B cell (primary cell): ENCODE results near the gene ESR1. TPM values are rescaled to one million over a fixed set of nuclear protein-coding genes. Genes with fewer than 3 reads are reported as not detected.
"Not testable (repeated sequence)": the region's sequence is repeated elsewhere in the genome, so short reads cannot be mapped to it uniquely, and the experiment has no call there.

Source experiments
- ATAC-seq: fragments of 200-7000 bp; cut with Tn5 transposase; one replicate; pipeline ENCODE4 v1.10.0; 2021; ENCODE audit warnings: low read depth, mild to moderate bottlenecking, moderate number of reproducible peaks, moderate library complexity
- CTCF ChIA-PET: fragments of 350-600 bp; sonication (Branson Sonifier 250); formaldehyde crosslinking; loops from one replicate; lab custom pipeline; 2021; ENCODE audit warnings: antibody characterized with exemption, inconsistent platforms; lab: Charles Lee
- POLR2A ChIA-PET: fragments of 350-600 bp; sonication (Branson Sonifier 250); formaldehyde crosslinking; loops from one replicate; lab custom pipeline; 2021; ENCODE audit warnings: antibody characterized with exemption; lab: Charles Lee
- DNase-seq: peaks from one replicate; pipeline ENCODE4 v3.0.0; 2013
- H2AFZ ChIP-seq: 2 replicates; pipeline ENCODE4 v1.6.1; 2012; ENCODE audit warnings: mild to moderate bottlenecking, low read depth, low read length; ENCODE audit not compliant: insufficient read depth, poor library complexity, severe bottlenecking
- H3K27ac ChIP-seq, 2 donors: 1 replicate in 1 of 2; 2 replicates in 1 of 2; pipeline ENCODE4 v1.5.1; 2012 to 2013; ENCODE audit warnings: low read length in 2 of 2, mild to moderate bottlenecking in 2 of 2, moderate library complexity in 1 of 2
- H3K27me3 ChIP-seq, 4 experiments: fragments of 200-600 bp in 1 of 4; sonication (generic) in 1 of 4; replicated peaks in 1 of 4; 1 replicate in 2 of 4; 2 replicates in 2 of 4; pipeline versions ENCODE4 v1.6.1 to v1.7.0; 2013 to 2016; ENCODE audit warnings: low read length in 3 of 4, mild to moderate bottlenecking in 2 of 4, mixed read lengths in 1 of 4, moderate library complexity in 1 of 4; ENCODE audit not compliant: insufficient read depth in 4 of 4, control insufficient read depth in 3 of 4; ENCODE audit errors: control extremely low read depth in 1 of 4
- H3K36me3 ChIP-seq, 2 experiments: replicated peaks in 1 of 2; 1 replicate in 1 of 2; 2 replicates in 1 of 2; pipeline versions ENCODE4 v1.6.1 to v1.7.1; 2013; ENCODE audit warnings: low read length in 1 of 2; ENCODE audit not compliant: insufficient read depth in 2 of 2, control insufficient read depth in 1 of 2; ENCODE audit errors: control extremely low read depth in 1 of 2, extremely low read depth in 1 of 2
- H3K4me1 ChIP-seq, 2 donors: fragments of 200-600 bp in 1 of 2; sonication (generic) in 1 of 2; 1 replicate in 1 of 2; 2 replicates in 1 of 2; pipeline versions ENCODE4 v1.5.1 to v1.6.1; 2013 to 2017; ENCODE audit warnings: low read length in 2 of 2; ENCODE audit not compliant: control insufficient read depth in 2 of 2, insufficient read depth in 2 of 2
- H3K4me2 ChIP-seq: replicated peaks from 2 replicates; pipeline ENCODE3; 2012; ENCODE audit warnings: mild to moderate bottlenecking, low read depth, low read length; ENCODE audit not compliant: poor library complexity, severe bottlenecking
- H3K4me3 ChIP-seq, 5 experiments: fragments of 200-600 bp in 1 of 5; sonication (generic) in 1 of 5; 1 replicate in 3 of 5; 2 replicates in 2 of 5; pipeline versions ENCODE4 v1.5.1 to v1.7.0; 2011 to 2016; ENCODE audit warnings: low read length in 4 of 5, mild to moderate bottlenecking in 4 of 5, low read depth in 2 of 5, control low read depth in 1 of 5, moderate library complexity in 1 of 5; ENCODE audit not compliant: insufficient read depth in 1 of 5; ENCODE audit errors: control extremely low read depth in 1 of 5, extremely low read depth in 1 of 5
- H3K79me2 ChIP-seq: fragments of 200-600 bp; sonication (generic); one replicate; pipeline ENCODE4 v1.6.0; 2016; ENCODE audit warnings: low read length; ENCODE audit not compliant: control insufficient read depth, insufficient read depth
- H3K9ac ChIP-seq: fragments of 200-600 bp; sonication (generic); 2 replicates; pipeline ENCODE4 v1.6.1; 2017; ENCODE audit warnings: mild to moderate bottlenecking, low read length, moderate library complexity
- H3K9me3 ChIP-seq, 3 donors: one replicate each; pipeline versions ENCODE4 v1.6.1 to v1.7.1; 2013; ENCODE audit warnings: low read length in 2 of 3; ENCODE audit not compliant: control insufficient read depth in 2 of 3, insufficient read depth in 1 of 3; ENCODE audit errors: control extremely low read depth in 1 of 3
- H4K20me1 ChIP-seq: 2 replicates; pipeline ENCODE4 v1.6.0; 2012; ENCODE audit warnings: mild to moderate bottlenecking, low read length; ENCODE audit not compliant: insufficient read depth, control insufficient read depth, poor library complexity, severe bottlenecking
- H3K27ac Mint-ChIP-seq: one replicate; pipeline ENCODE4 v1.8.0; 2021; ENCODE audit warnings: mixed read lengths
- H3K27me3 Mint-ChIP-seq: one replicate; pipeline ENCODE4 v1.8.0; 2021; ENCODE audit warnings: mixed read lengths
- H3K4me1 Mint-ChIP-seq: one replicate; pipeline ENCODE4 v1.8.0; 2021; ENCODE audit warnings: mixed read lengths
- H3K4me3 Mint-ChIP-seq: one replicate; pipeline ENCODE4 v1.8.0; 2021; ENCODE audit warnings: mixed read lengths
- H3K9me3 Mint-ChIP-seq: one replicate; pipeline ENCODE4 v1.8.0; 2022; ENCODE audit warnings: mixed read lengths; ENCODE audit not compliant: insufficient read depth
- CTCF ChIP-seq: fragments of 200-600 bp; IDR thresholded peaks from one replicate; pipeline ENCODE4 v1.8.0; 2022; ENCODE audit warnings: antibody characterized with exemption, mild to moderate bottlenecking
- EZH2 ChIP-seq: IDR thresholded peaks from 2 replicates; pipeline ENCODE4 v1.6.1; 2012; ENCODE audit warnings: borderline replicate concordance, low read depth, mild to moderate bottlenecking, moderate library complexity, low read length; ENCODE audit not compliant: insufficient read depth, poor library complexity, severe bottlenecking
- WGBS: methylation state at CpG from one replicate; pipeline ENCODE4 v1.1.5; 2013; ENCODE audit warnings: missing lambda C conversion rate; ENCODE audit not compliant: insufficient coverage; 5-methylcytosine and 5-hydroxymethylcytosine counted together
- intact Hi-C: fragments of 100-400 bp; cut with micrococcal nuclease; formaldehyde crosslinking; loops from one replicate; pipeline ENCODE4 v1.10.0; 2022
- polyA plus RNA-seq: library from polyadenylated mRNA; depleted of rRNA; stranded (reverse); fragments of >200 nt; gene quantifications from 2 replicates; pipeline ENCODE4 v1.2.3, GENCODE V29; 2012
- total RNA-seq, 2 donors: library from RNA; stranded (reverse); fragments of 120-200 nt in 1 of 2; gene quantifications; 1 replicate in 1 of 2; 2 replicates in 1 of 2; pipeline versions ENCODE4 v1.2.3 to v1.2.4, GENCODE V29; 2013 to 2022

ESR1 gene
- total and polyA plus RNA-seq, 2 donors (not counting 1 experiment from before 2014, with no cell fraction given): 0.46 to 5.9 TPM

- no peak overlapping the region for H3K9ac ChIP-seq
- ATAC-seq (no peak), DNase-seq (no peak)
- no peak overlapping the region for H3K27ac Mint-ChIP-seq
- no peaks in the 10 kb centered on the region for H3K79me2 ChIP-seq
- H2AFZ ChIP-seq: no peak overlapping the region
- no peak overlapping the region for H3K4me3 ChIP-seq
- no peak overlapping the region for H3K27ac ChIP-seq
- no peak overlapping the region for H3K4me3 Mint-ChIP-seq
- peaks cover 7% of the 10 kb centered on the region for H3K4me1 Mint-ChIP-seq
- ChIA-PET POLR2A (no interaction called here), CTCF (interaction anchor here (1.0 kb wide), 1 partner anchor 10 kb away, joined by 3 read pairs; no protein-coding TSS in a partner anchor)
- no peaks in the 10 kb centered on the region for H3K36me3 ChIP-seq
- no peak overlapping the region for H3K4me2 ChIP-seq
- no peaks in the 10 kb centered on the region for H3K9me3 ChIP-seq
- H3K27me3 ChIP-seq: no peaks in the 10 kb centered on the region
- intact Hi-C loops: no loop called here
- H4K20me1 ChIP-seq: no peaks in the 10 kb centered on the region
- no peaks in the 10 kb centered on the region for H3K4me1 ChIP-seq
- H3K9me3 Mint-ChIP-seq: peaks cover 4% of the 10 kb centered on the region
- no peak for TF ChIP-seq CTCF
- no peak for TF ChIP-seq EZH2
- WGBS: no CpG with 5 or more reads among the region's 3 CpGs
- no peaks in the 10 kb centered on the region for H3K27me3 Mint-ChIP-seq
These were observed 55.0 kb downstream of the ESR1 start for GRCh38 chr6:151862461-151862860.

DNA sequence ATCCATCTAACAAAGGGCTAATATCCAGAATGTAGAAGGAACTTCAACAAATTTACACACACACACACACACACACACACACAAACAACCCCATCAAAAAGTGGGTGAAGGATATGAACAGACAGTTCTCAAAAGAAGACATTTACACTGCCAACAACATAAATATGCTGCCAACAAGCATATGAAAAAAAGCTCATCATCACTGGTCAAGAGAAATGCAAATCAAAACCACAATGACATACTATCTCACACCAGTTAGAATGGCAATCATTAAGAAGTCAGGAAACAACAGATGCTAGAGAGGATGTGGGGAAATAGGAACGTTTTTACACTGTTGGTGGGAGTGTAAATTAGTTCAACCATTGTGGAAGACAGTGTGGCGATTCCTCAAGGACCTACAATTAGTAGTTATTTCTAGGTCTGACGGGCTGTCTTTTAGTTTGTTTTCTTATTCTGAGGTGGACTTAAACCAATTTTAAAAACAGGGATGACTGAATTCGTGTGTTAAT lies 59.9 kb downstream of the ESR1 start:
- CTCF ChIA-PET, H2AFZ ChIP-seq, H3K4me3 ChIP-seq, H3K27ac ChIP-seq, H3K9ac ChIP-seq, H3K4me3 Mint-ChIP-seq, H3K4me2 ChIP-seq, POLR2A ChIA-PET, H3K36me3 ChIP-seq, H3K79me2 ChIP-seq, H3K4me1 Mint-ChIP-seq, H3K27me3 Mint-ChIP-seq, H3K9me3 ChIP-seq, intact Hi-C loops, ATAC-seq, H3K27me3 ChIP-seq, H3K9me3 Mint-ChIP-seq, DNase-seq, H4K20me1 ChIP-seq, H3K27ac Mint-ChIP-seq, H3K4me1 ChIP-seq: not testable (repeated sequence)
- 0% methylated on average over 1 of the region's 4 CpGs for WGBS
